Thoracic aorta (tissue), 2 donors: ENCODE measurements around the gene TEX51. TPM values are rescaled to one million over a fixed set of nuclear protein-coding genes. Genes with fewer than 3 reads are reported as not detected.

Experiments
- ATAC-seq: fragments of 150-250 bp; one replicate; pipeline ENCODE4 v1.8.0; 2017; ENCODE audit warnings: low read depth; ENCODE audit not compliant: insufficient number of reproducible peaks, low FRiP score
- DNase-seq: peaks from one replicate; pipeline ENCODE4 v3.0.0-alpha.2; 2020; ENCODE audit warnings: low spot score
- H3K27ac ChIP-seq, 2 donors: fragments of 200-600 bp; sonication (generic); 1 replicate in 1 of 2; 2 replicates in 1 of 2; pipeline ENCODE4 v1.5.1; 2016; ENCODE audit warnings: mild to moderate bottlenecking in 2 of 2, moderate library complexity in 2 of 2
- H3K27me3 ChIP-seq: fragments of 200-600 bp; sonication (generic); replicated peaks from 2 replicates; pipeline ENCODE4 v1.6.0; 2016; ENCODE audit warnings: mild to moderate bottlenecking; ENCODE audit not compliant: insufficient read depth
- H3K36me3 ChIP-seq: fragments of 200-600 bp; sonication (generic); one replicate; pipeline ENCODE4 v1.5.1; 2016
- H3K4me1 ChIP-seq, 2 donors: fragments of 200-600 bp; sonication (generic); 1 replicate in 1 of 2; 2 replicates in 1 of 2; pipeline versions ENCODE4 v1.5.1 to v1.6.0; 2016; ENCODE audit warnings: low read depth in 2 of 2, mild to moderate bottlenecking in 1 of 2; ENCODE audit not compliant: control insufficient read depth in 1 of 2
- H3K4me3 ChIP-seq: fragments of 200-600 bp; sonication (generic); 2 replicates; pipeline ENCODE4 v1.5.1; 2016; ENCODE audit warnings: mild to moderate bottlenecking
- H3K9me3 ChIP-seq: fragments of 200-600 bp; sonication (generic); 2 replicates; pipeline ENCODE4 v1.5.1; 2016
- total RNA-seq, 2 donors: library from RNA; depleted of rRNA; stranded (reverse); fragments of >200 nt; gene quantifications; one replicate each; pipeline versions ENCODE4 v1.1.0 to v1.2.3, GENCODE V29; 2016
- TF ChIP-seq, protein P1 (sequence below): fragments of 200-600 bp; sonication (generic); IDR thresholded peaks from one replicate; pipeline ENCODE4 v1.5.1; 2019; ENCODE audit warnings: antibody characterized with exemption

TEX51 gene
- total RNA-seq, 2 donors from 2014 or later: not detected

DNA sequence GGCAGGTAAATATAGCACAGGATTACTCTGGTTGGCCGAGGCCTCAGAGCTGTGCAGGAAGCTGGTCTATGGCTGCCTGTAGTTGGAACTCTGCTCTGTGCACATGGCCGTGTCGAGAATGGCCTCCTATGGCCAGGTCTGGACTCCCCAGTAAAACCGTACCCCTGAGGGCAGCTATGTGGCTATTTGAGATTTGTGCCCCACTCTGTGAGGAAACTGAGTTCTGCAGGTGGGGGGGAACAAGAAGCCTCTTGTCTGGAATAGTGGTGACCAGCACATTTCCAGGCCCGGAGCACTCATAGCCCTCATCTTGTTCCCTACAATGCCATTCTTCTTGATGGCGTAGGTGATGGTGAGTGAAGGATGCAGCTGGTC, 15.0 kb upstream of the TEX51 start:
- H3K9me3 ChIP-seq: no peaks in the 10 kb centered on the region
- H3K27me3 ChIP-seq: no peaks in the 10 kb centered on the region
- no peak overlapping the region for H3K4me3 ChIP-seq
- no peak for DNase-seq
- H3K36me3 ChIP-seq: no peaks in the 10 kb centered on the region
- TF ChIP-seq, protein P1, sequence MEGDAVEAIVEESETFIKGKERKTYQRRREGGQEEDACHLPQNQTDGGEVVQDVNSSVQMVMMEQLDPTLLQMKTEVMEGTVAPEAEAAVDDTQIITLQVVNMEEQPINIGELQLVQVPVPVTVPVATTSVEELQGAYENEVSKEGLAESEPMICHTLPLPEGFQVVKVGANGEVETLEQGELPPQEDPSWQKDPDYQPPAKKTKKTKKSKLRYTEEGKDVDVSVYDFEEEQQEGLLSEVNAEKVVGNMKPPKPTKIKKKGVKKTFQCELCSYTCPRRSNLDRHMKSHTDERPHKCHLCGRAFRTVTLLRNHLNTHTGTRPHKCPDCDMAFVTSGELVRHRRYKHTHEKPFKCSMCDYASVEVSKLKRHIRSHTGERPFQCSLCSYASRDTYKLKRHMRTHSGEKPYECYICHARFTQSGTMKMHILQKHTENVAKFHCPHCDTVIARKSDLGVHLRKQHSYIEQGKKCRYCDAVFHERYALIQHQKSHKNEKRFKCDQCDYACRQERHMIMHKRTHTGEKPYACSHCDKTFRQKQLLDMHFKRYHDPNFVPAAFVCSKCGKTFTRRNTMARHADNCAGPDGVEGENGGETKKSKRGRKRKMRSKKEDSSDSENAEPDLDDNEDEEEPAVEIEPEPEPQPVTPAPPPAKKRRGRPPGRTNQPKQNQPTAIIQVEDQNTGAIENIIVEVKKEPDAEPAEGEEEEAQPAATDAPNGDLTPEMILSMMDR: no peak
- H3K4me1 ChIP-seq: peaks cover 0 to 8% of the 10 kb centered on the region in 2 donors
- no peak overlapping the region for H3K27ac ChIP-seq
- ATAC-seq: no peak

GRCh38 chr2:126884861-126885750, 13.6 kb upstream of the TEX51 start:
- peaks cover 0 to 8% of the 10 kb centered on the region in 2 donors for H3K4me1 ChIP-seq
- no peaks in the 10 kb centered on the region for H3K36me3 ChIP-seq
- no peaks in the 10 kb centered on the region for H3K27me3 ChIP-seq
- no peak overlapping the region for H3K27ac ChIP-seq
- no peaks in the 10 kb centered on the region for H3K9me3 ChIP-seq
- H3K4me3 ChIP-seq: no peak overlapping the region
- ATAC-seq (no peak), DNase-seq (no peak)
- TF ChIP-seq, protein P1: no peak

GRCh38 chr2:126885751-126886210, 12.9 kb upstream of the TEX51 start:
- Histone ChIP-seq H3K9me3 (no peaks in the 10 kb centered on the region), H3K36me3 (no peaks in the 10 kb centered on the region), H3K27ac (no peak overlapping the region), H3K4me1 (peaks cover 0 to 8% of the 10 kb centered on the region in 2 donors), H3K27me3 (no peaks in the 10 kb centered on the region), H3K4me3 (peak overlapping the region; percentile 63)
- ATAC-seq (no peak), DNase-seq (no peak)
- TF ChIP-seq, protein P1: no peak

- H3K4me1 ChIP-seq: peaks cover 0 to 8% of the 10 kb centered on the region in 2 donors
- ATAC-seq: no peak
- TF ChIP-seq, protein P1: no peak
- no peaks in the 10 kb centered on the region for H3K27me3 ChIP-seq
- H3K4me3 ChIP-seq: peak overlapping the region; percentile 63
- no peaks in the 10 kb centered on the region for H3K9me3 ChIP-seq
- H3K27ac ChIP-seq: no peak overlapping the region
- H3K36me3 ChIP-seq: no peaks in the 10 kb centered on the region
- no peak for DNase-seq
Measured at GRCh38 chr2:126886211-126886915, 12.3 kb upstream of the TEX51 start.

DNA sequence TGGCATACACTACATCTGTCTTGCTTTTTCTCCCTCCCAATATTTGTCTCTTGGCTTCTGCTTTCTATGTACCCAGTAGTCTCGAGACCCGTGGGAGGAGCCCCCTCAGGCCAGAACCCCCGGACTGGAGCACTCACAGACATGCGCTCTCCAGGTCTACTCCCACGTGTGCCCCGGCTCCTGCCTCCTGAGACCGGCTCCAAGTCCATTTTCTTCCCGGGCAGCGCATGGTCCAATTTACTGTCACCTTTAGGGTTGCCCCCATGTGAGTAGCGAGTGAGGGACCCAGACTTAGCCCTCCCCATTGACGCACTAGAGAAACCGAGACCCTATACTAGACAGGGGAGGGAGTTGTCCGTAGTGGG, 11.8 kb upstream of the TEX51 start:
- Histone ChIP-seq H3K27me3 (no peaks in the 10 kb centered on the region), H3K4me1 (peaks cover 0 to 8% of the 10 kb centered on the region in 2 donors), H3K27ac (no peak overlapping the region), H3K9me3 (no peaks in the 10 kb centered on the region), H3K4me3 (no peak overlapping the region), H3K36me3 (no peaks in the 10 kb centered on the region)
- ATAC-seq (no peak), DNase-seq (no peak)
- TF ChIP-seq, protein P1: no peak
